K562 (cell line): Measurements from ENCODE around the gene RPS27. TPM values are rescaled to one million over a fixed set of nuclear protein-coding genes. Genes with fewer than 3 reads are reported as not detected.
A peak's percentile ranks its signal among the peaks of the same experiment; 100 is the strongest.

ENCODE experiments used
- DIDO1 ChIP-seq: fragments of 450-650 bp; IDR thresholded peaks from 2 replicates; pipeline ENCODE4 v1.6.1; 2016; ENCODE audit warnings: low read depth, missing biosample characterization, missing genetic modification characterization
- KAT7 ChIP-seq: sonication (generic); formaldehyde crosslinking; IDR thresholded peaks from 2 replicates; pipeline ENCODE4 v1.8.0; 2022; ENCODE audit warnings: missing genetic modification reagents, mild to moderate bottlenecking, borderline replicate concordance
- MYC ChIP-seq, 2 experiments: fragments of 250-450 bp in 1 of 2; sonication (Bioruptor Pico) in 1 of 2; IDR thresholded peaks; 2 replicates each; pipeline versions ENCODE4 v1.5.1 to v1.6.1; 2012 to 2021; ENCODE audit warnings: low read depth in 2 of 2, borderline replicate concordance in 1 of 2, improper control_type of control experiment in 1 of 2, low read length in 1 of 2, mild to moderate bottlenecking in 1 of 2, moderate library complexity in 1 of 2
- RBM22 ChIP-seq: fragments of 200-400 bp; formaldehyde crosslinking; IDR thresholded peaks from 2 replicates; pipeline ENCODE4 v1.6.1; 2018; ENCODE audit warnings: low read length, low read depth; ENCODE audit not compliant: poor library complexity, severe bottlenecking
- SAFB ChIP-seq: fragments of 200-400 bp; formaldehyde crosslinking; IDR thresholded peaks from 2 replicates; pipeline ENCODE4 v1.6.1; 2017; ENCODE audit warnings: low read depth, low read length, borderline replicate concordance
- polyA plus RNA-seq, 8 experiments: library from polyadenylated mRNA; depleted of rRNA in 4 of 8; stranded (reverse) in 5 of 8; unstranded in 3 of 8; fragments of >200 nt; fragmentation: Nextera tagmentation in 2 of 8; fragmentation: Illumina TruSeq in 1 of 8; extraction: Ambion mirVana in 2 of 8; extraction: Trizol in 1 of 8; gene quantifications; 2 replicates each; pipeline versions ENCODE4 v1.2.1 to v1.2.3, GENCODE V29; 2011 to 2014; ENCODE audit warnings: inconsistent platforms in 1 of 8, missing spikeins in 1 of 8
- total RNA-seq, 7 experiments: library from RNA; depleted of rRNA in 6 of 7; stranded (reverse); fragments of >200 nt in 6 of 7; fragmentation: Illumina TruSeq in 2 of 7; extraction: Trizol in 2 of 7; gene quantifications; 2 replicates each; pipeline versions ENCODE4 v1.2.1 to v1.2.3, GENCODE V29; 2011 to 2021; ENCODE audit warnings: low replicate concordance in 1 of 7
- TF ChIP-seq, protein P1 (sequence below): sonication (generic); formaldehyde crosslinking; IDR thresholded peaks from 2 replicates; pipeline ENCODE4 v1.8.1; 2023; ENCODE audit warnings: mild to moderate bottlenecking, missing genetic modification reagents
- TF ChIP-seq, protein P2 (sequence below): fragments of 450-650 bp; IDR thresholded peaks from 2 replicates; pipeline ENCODE4 v1.6.1; 2016
- TF ChIP-seq, protein P3 (sequence below), 3 experiments: fragments of 200-800 bp in 1 of 3; sonication (Bioruptor generic) in 1 of 3; sonication (generic) in 1 of 3; formaldehyde crosslinking in 1 of 3; IDR thresholded peaks; 2 replicates each; pipeline versions ENCODE4 v1.6.1 to v1.8.0; 2016 to 2022; ENCODE audit warnings: mild to moderate bottlenecking in 2 of 3, missing compliant biosample characterization in 2 of 3, missing genetic modification characterization in 2 of 3, missing genetic modification reagents in 1 of 3
- TF ChIP-seq, protein P4 (sequence below): sonication (generic); formaldehyde crosslinking; IDR thresholded peaks from 2 replicates; pipeline ENCODE4 v1.8.1; 2023; ENCODE audit warnings: mild to moderate bottlenecking, missing genetic modification reagents
- TF ChIP-seq, protein P5 (sequence below): fragments of 200-800 bp; sonication (Bioruptor generic); IDR thresholded peaks from 2 replicates; pipeline ENCODE4 v1.6.1; 2017; ENCODE audit warnings: missing genetic modification characterization, missing compliant biosample characterization

RPS27 gene
- total and polyA plus RNA-seq, 9 of the 15 experiments (the other 6 are each of a cell fraction or from before 2014, with no cell fraction given), result 2,091 to 9,377 (median 6,706) TPM

DNA sequence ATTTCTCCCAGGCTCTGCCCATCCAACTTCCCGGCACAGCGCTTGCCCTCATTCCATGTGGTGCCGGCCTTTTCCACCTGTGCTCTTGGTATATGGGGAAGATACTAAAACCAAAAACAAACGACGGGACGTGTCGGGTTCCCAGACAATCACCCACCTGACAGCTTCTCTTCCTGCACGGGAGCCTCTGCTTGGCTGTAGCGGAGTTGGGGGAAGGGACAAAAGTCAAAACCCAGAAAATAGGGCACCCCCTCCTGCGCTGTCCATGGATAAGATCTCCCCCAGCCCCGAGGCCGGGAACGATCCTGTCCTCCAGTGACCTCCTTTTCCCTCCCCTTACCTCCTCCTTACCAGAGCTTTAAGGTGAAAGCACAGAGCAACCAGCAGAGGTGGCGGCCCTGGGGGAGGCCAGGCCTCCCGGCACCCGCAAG lies 13.7 kb upstream of the RPS27 start (continued):
- TF ChIP-seq, protein P1, sequence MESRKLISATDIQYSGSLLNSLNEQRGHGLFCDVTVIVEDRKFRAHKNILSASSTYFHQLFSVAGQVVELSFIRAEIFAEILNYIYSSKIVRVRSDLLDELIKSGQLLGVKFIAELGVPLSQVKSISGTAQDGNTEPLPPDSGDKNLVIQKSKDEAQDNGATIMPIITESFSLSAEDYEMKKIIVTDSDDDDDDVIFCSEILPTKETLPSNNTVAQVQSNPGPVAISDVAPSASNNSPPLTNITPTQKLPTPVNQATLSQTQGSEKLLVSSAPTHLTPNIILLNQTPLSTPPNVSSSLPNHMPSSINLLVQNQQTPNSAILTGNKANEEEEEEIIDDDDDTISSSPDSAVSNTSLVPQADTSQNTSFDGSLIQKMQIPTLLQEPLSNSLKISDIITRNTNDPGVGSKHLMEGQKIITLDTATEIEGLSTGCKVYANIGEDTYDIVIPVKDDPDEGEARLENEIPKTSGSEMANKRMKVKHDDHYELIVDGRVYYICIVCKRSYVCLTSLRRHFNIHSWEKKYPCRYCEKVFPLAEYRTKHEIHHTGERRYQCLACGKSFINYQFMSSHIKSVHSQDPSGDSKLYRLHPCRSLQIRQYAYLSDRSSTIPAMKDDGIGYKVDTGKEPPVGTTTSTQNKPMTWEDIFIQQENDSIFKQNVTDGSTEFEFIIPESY, result 0 out of 2 replicates have a peak, but pooled peaks have one; percentile 19
- TF ChIP-seq MYC (IDR thresholded peaks at IDR 0.05; ENCODE audit: low read depth, low read length), result 0 out of 2 replicates have a peak, but pooled peaks have one; percentile 32
- TF ChIP-seq MYC (CRISPR knock-in tag; IDR thresholded peaks at IDR 0.05; ENCODE audit: borderline replicate concordance, low read depth), result peak; percentile 81; the same call in 1 of the 2 replicates
- TF ChIP-seq, protein P2, sequence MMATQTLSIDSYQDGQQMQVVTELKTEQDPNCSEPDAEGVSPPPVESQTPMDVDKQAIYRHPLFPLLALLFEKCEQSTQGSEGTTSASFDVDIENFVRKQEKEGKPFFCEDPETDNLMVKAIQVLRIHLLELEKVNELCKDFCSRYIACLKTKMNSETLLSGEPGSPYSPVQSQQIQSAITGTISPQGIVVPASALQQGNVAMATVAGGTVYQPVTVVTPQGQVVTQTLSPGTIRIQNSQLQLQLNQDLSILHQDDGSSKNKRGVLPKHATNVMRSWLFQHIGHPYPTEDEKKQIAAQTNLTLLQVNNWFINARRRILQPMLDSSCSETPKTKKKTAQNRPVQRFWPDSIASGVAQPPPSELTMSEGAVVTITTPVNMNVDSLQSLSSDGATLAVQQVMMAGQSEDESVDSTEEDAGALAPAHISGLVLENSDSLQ, result 0 out of 2 replicates have a peak, but pooled peaks have one; percentile 15
- TF ChIP-seq KAT7 (CRISPR knock-in tag), result 0 out of 2 replicates have a peak, but pooled peaks have one; percentile 52
- TF ChIP-seq, protein P3, sequence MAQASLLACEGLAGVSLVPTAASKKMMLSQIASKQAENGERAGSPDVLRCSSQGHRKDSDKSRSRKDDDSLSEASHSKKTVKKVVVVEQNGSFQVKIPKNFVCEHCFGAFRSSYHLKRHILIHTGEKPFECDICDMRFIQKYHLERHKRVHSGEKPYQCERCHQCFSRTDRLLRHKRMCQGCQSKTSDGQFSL (CRISPR knock-in tag; IDR thresholded peaks at IDR 0.05), result no peak
- TF ChIP-seq, protein P3 (tag; IDR thresholded peaks at IDR 0.05), result 0 out of 4 replicates have a peak, but pooled peaks of 1 of the 2 experiments have one; percentile 45
- TF ChIP-seq DIDO1, result no peak
- TF ChIP-seq, protein P4, sequence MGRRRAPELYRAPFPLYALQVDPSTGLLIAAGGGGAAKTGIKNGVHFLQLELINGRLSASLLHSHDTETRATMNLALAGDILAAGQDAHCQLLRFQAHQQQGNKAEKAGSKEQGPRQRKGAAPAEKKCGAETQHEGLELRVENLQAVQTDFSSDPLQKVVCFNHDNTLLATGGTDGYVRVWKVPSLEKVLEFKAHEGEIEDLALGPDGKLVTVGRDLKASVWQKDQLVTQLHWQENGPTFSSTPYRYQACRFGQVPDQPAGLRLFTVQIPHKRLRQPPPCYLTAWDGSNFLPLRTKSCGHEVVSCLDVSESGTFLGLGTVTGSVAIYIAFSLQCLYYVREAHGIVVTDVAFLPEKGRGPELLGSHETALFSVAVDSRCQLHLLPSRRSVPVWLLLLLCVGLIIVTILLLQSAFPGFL, result 0 out of 2 replicates have a peak, but pooled peaks have one; percentile 47
- no peak for TF ChIP-seq RBM22
- TF ChIP-seq, protein P5, sequence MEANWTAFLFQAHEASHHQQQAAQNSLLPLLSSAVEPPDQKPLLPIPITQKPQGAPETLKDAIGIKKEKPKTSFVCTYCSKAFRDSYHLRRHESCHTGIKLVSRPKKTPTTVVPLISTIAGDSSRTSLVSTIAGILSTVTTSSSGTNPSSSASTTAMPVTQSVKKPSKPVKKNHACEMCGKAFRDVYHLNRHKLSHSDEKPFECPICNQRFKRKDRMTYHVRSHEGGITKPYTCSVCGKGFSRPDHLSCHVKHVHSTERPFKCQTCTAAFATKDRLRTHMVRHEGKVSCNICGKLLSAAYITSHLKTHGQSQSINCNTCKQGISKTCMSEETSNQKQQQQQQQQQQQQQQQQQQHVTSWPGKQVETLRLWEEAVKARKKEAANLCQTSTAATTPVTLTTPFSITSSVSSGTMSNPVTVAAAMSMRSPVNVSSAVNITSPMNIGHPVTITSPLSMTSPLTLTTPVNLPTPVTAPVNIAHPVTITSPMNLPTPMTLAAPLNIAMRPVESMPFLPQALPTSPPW (CRISPR knock-in tag), result peak; percentile 55
- no peak for TF ChIP-seq SAFB
